ENCODE data around the gene RHBDD2. TPM values are rescaled to one million over a fixed set of nuclear protein-coding genes. Genes with fewer than 3 reads are reported as not detected.

The RHBDD2 gene
- total and polyA plus RNA-seq, 9 of the 15 experiments (the other 6 are each of a cell fraction or from before 2014, with no cell fraction given): 3.3 to 36.7 (median 17.9) TPM

DNA sequence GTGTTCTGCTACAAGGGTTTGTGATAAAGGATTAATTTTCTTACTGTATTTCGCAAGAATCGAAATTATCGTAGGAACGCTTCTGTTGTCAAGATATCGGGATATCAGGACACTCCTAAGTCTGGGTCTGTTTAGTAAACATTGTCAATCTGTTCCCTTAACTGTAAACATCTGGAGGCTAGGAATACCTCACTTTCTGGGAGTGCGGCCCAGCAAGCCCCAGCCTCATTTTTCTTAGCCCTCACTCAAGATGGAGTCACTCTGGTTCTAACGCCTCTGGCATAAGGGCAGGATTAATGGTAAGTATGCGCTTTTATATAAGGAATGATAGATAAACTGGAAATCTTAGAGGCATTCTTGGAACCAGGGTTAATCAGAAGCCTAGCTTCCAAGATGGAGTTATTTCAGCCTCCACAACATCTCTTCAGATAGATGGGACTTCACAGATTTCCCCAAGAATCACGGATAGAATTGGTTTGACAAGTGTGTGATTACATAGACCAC lies 35.2 kb upstream of the RHBDD2 start (continued):
- no peak for TF ChIP-seq L3MBTL2 (IDR thresholded peaks at IDR 0.05)
- no peak for TF ChIP-seq ZNF184 (CRISPR knock-in tag; IDR thresholded peaks at IDR 0.05)
- no peak for TF ChIP-seq RAD21 (CRISPR knock-in tag; conservative IDR thresholded peaks at IDR 0.05 in 1 of 2, IDR thresholded peaks at IDR 0.05 in 1 of 2)
- no peak for TF ChIP-seq FOXK2 (conservative IDR thresholded peaks at IDR 0.05 in 1 of 2, IDR thresholded peaks at IDR 0.05 in 1 of 2; ENCODE audit: low read depth in 2 of 2)
- no peak for TF ChIP-seq RCOR1 (IDR thresholded peaks at IDR 0.05; ENCODE audit: borderline replicate concordance in 1 of 2, low read depth in 2 of 2, low read length in 2 of 2)
- no peak for TF ChIP-seq DNMT1 (IDR thresholded peaks at IDR 0.05)
- no peak for TF ChIP-seq ZC3H11A (IDR thresholded peaks at IDR 0.05; ENCODE audit: low read depth, low read length)
- TF ChIP-seq, protein P1, sequence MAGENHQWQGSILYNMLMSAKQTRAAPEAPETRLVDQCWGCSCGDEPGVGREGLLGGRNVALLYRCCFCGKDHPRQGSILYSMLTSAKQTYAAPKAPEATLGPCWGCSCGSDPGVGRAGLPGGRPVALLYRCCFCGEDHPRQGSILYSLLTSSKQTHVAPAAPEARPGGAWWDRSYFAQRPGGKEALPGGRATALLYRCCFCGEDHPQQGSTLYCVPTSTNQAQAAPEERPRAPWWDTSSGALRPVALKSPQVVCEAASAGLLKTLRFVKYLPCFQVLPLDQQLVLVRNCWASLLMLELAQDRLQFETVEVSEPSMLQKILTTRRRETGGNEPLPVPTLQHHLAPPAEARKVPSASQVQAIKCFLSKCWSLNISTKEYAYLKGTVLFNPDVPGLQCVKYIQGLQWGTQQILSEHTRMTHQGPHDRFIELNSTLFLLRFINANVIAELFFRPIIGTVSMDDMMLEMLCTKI (IDR thresholded peaks at IDR 0.05; ENCODE audit: partially characterized antibody): no peak
- TF ChIP-seq PHF8 (IDR thresholded peaks at IDR 0.05; ENCODE audit: borderline replicate concordance, low read length): no peak
- TF ChIP-seq JUNB (CRISPR knock-in tag; conservative IDR thresholded peaks at IDR 0.05): no peak
- TF ChIP-seq ETS2 (tag; IDR thresholded peaks at IDR 0.05; ENCODE audit: borderline replicate concordance, poor library complexity, severe bottlenecking): peak; percentile 80
- TF ChIP-seq SMAD1 (IDR thresholded peaks at IDR 0.05; ENCODE audit: low read depth, low read length, partially characterized antibody): no peak
- no peak for TF ChIP-seq NR2C1 (IDR thresholded peaks at IDR 0.05)
- peak; percentile 92 for TF ChIP-seq NR2C1 (tag; IDR thresholded peaks at IDR 0.05)
- TF ChIP-seq ZC3H8 (IDR thresholded peaks at IDR 0.05): no peak
- TF ChIP-seq, protein P2, sequence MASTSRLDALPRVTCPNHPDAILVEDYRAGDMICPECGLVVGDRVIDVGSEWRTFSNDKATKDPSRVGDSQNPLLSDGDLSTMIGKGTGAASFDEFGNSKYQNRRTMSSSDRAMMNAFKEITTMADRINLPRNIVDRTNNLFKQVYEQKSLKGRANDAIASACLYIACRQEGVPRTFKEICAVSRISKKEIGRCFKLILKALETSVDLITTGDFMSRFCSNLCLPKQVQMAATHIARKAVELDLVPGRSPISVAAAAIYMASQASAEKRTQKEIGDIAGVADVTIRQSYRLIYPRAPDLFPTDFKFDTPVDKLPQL (IDR thresholded peaks at IDR 0.05; ENCODE audit: extremely low read depth, insufficient read length): no peak
- TF ChIP-seq, protein P3, sequence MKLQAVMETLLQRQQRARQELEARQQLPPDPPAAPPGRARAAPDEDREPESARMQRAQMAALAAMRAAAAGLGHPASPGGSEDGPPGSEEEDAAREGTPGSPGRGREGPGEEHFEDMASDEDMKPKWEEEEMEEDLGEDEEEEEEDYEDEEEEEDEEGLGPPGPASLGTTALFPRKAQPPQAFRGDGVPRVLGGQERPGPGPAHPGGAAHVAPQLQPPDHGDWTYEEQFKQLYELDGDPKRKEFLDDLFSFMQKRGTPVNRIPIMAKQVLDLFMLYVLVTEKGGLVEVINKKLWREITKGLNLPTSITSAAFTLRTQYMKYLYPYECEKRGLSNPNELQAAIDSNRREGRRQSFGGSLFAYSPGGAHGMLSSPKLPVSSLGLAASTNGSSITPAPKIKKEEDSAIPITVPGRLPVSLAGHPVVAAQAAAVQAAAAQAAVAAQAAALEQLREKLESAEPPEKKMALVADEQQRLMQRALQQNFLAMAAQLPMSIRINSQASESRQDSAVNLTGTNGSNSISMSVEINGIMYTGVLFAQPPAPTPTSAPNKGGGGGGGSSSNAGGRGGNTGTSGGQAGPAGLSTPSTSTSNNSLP (IDR thresholded peaks at IDR 0.05; ENCODE audit: borderline replicate concordance, low read depth, low read length): no peak
- no peak; the same call in 1 of the 2 replicates for TF ChIP-seq SLC30A9 (CRISPR knock-in tag; IDR thresholded peaks at IDR 0.05)
- TF ChIP-seq STAT5B (CRISPR knock-in tag; IDR thresholded peaks at IDR 0.05): 0 out of 2 replicates have a peak, but pooled peaks have one; percentile 44
- no peak for TF ChIP-seq POLR3G (IDR thresholded peaks at IDR 0.05; ENCODE audit: extremely low read depth, insufficient read length, insufficient replicate concordance)
- TF ChIP-seq MTA2 (IDR thresholded peaks at IDR 0.05; ENCODE audit: low read depth): no peak
- no peak for TF ChIP-seq ZNF57 (CRISPR knock-in tag; IDR thresholded peaks at IDR 0.05)
- TF ChIP-seq TCF7 (IDR thresholded peaks at IDR 0.05; ENCODE audit: borderline replicate concordance): no peak
- no peak for TF ChIP-seq TAF9B (IDR thresholded peaks at IDR 0.05; ENCODE audit: partially characterized antibody)
- TF ChIP-seq KLF13 (tag; IDR thresholded peaks at IDR 0.05; ENCODE audit: borderline replicate concordance, low read depth): 0 out of 2 replicates have a peak, but pooled peaks have one; percentile 62
- TF ChIP-seq ZNF551 (CRISPR knock-in tag; IDR thresholded peaks at IDR 0.05): no peak
- TF ChIP-seq TGIF2 (CRISPR knock-in tag; IDR thresholded peaks at IDR 0.05): no peak

Data from K562 (cell line).